HepG2 (cell line): ENCODE results near the gene HRH2. TPM values are rescaled to one million over a fixed set of nuclear protein-coding genes. Genes with fewer than 3 reads are reported as not detected.

Source experiments
- ATAC-seq: fragments of 200-7000 bp; cut with Tn5 transposase; 3 replicates; pipeline ENCODE4 v1.9.1; 2020; ENCODE audit warnings: mild to moderate bottlenecking, moderate library complexity
- BruUV-seq: library from RNA; stranded (reverse); fragments of 400-500 nt; replicated peaks from 2 replicates; lab custom pipeline; 2021; lab: Mats Ljungman, UMichigan
- CTCF ChIA-PET: fragments of 300-600 bp; formaldehyde crosslinking; extraction: SDS; loops from one replicate; lab custom pipeline; 2021; ENCODE audit warnings: low total read pairs, inconsistent platforms, low intra/inter-chr PET ratio; lab: Yijun Ruan, JAX
- POLR2A ChIA-PET: fragments of 350-600 bp; sonication (Branson Sonifier 250); formaldehyde crosslinking; loops from one replicate; lab custom pipeline; 2020; ENCODE audit warnings: antibody characterized with exemption, inconsistent platforms; lab: Yijun Ruan, JAX
- DNase-seq: peaks from one replicate; pipeline ENCODE4 v3.0.0-alpha.2; 2015; ENCODE audit warnings: low spot score
- FAIRE-seq: peaks from 3 replicates; lab custom pipeline; 2011; peaks lifted over from hg19 to GRCh38; lab: Jason Lieb, UNC
- H2AFZ ChIP-seq: one replicate; pipeline ENCODE4 v1.6.1; 2011; ENCODE audit warnings: low read length, inconsistent platforms
- H3K27ac ChIP-seq: fragments of 300-600 bp; 3 replicates; pipeline ENCODE4 v1.8.0; 2011; ENCODE audit warnings: mixed run types, mild to moderate bottlenecking, mixed read lengths, low read length, inconsistent platforms; ENCODE audit not compliant: insufficient read depth; ENCODE audit errors: extremely low read length
- H3K27me3 ChIP-seq, 2 experiments: fragments of 200-600 bp in 1 of 2; 2 replicates in 1 of 2; 3 replicates in 1 of 2; pipeline versions ENCODE4 v1.6.0 to v1.8.0; 2011; ENCODE audit warnings: low read length in 2 of 2, mild to moderate bottlenecking in 2 of 2, moderate library complexity in 2 of 2, inconsistent platforms in 1 of 2; ENCODE audit not compliant: insufficient read depth in 2 of 2, control insufficient read depth in 1 of 2
- H3K36me3 ChIP-seq, 2 experiments: fragments of 200-600 bp in 1 of 2; replicated peaks in 1 of 2; 2 replicates in 1 of 2; 3 replicates in 1 of 2; pipeline versions ENCODE4 v1.5.1 to v1.8.0; 2011; ENCODE audit warnings: low read length in 2 of 2, inconsistent platforms in 1 of 2; ENCODE audit not compliant: insufficient read depth in 2 of 2, control insufficient read depth in 1 of 2
- H3K4me1 ChIP-seq: 2 replicates; pipeline ENCODE4 v1.5.1; 2012; ENCODE audit warnings: low read length, inconsistent platforms; ENCODE audit not compliant: insufficient read depth
- H3K4me2 ChIP-seq: 2 replicates; pipeline ENCODE4 v1.6.0; 2011; ENCODE audit warnings: low read depth, low read length, inconsistent platforms
- H3K4me3 ChIP-seq, 3 experiments: fragments of 200-600 bp in 1 of 3; sonication (generic), shearing (Covaris generic) in 1 of 3; replicated peaks in 1 of 3; 2 replicates each; pipeline ENCODE4 v1.5.1; 2011 to 2016; ENCODE audit warnings: low read length in 3 of 3, inconsistent platforms in 2 of 3, low read depth in 2 of 3, mild to moderate bottlenecking in 2 of 3, control low read depth in 1 of 3, mixed read lengths in 1 of 3; ENCODE audit not compliant: insufficient read depth in 1 of 3
- H3K79me2 ChIP-seq: one replicate; pipeline ENCODE4 v1.6.1; 2011; ENCODE audit warnings: low read length, inconsistent platforms; ENCODE audit not compliant: insufficient read depth
- H3K9ac ChIP-seq: 2 replicates; pipeline ENCODE4 v1.6.0; 2011; ENCODE audit warnings: mild to moderate bottlenecking, low read depth, low read length, inconsistent platforms; ENCODE audit not compliant: insufficient read depth
- H3K9me3 ChIP-seq: 2 replicates; pipeline ENCODE4 v1.5.1; 2012; ENCODE audit warnings: mild to moderate bottlenecking, low read length
- H4K20me1 ChIP-seq: 2 replicates; pipeline ENCODE4 v1.6.0; 2011; ENCODE audit warnings: inconsistent platforms, mild to moderate bottlenecking, low read length, moderate library complexity; ENCODE audit not compliant: insufficient read depth
- ARNT2 ChIP-seq: sonication (generic); formaldehyde crosslinking; IDR thresholded peaks from 2 replicates; pipeline ENCODE4 v1.8.0; 2022; ENCODE audit warnings: mild to moderate bottlenecking, low read depth, missing genetic modification reagents, moderate library complexity
- MYNN ChIP-seq: sonication (generic); formaldehyde crosslinking; IDR thresholded peaks from 2 replicates; pipeline ENCODE4 v1.4.0; 2020; ENCODE audit warnings: mild to moderate bottlenecking, low read depth, missing genetic modification reagents
- NR2F2 ChIP-seq: IDR thresholded peaks from 2 replicates; pipeline ENCODE4 v1.6.1; 2012; ENCODE audit warnings: low read depth, inconsistent platforms, borderline replicate concordance
- SIN3B ChIP-seq: fragments of 150-350 bp; IDR thresholded peaks from 2 replicates; pipeline ENCODE4 v1.6.1; 2014; ENCODE audit warnings: low read length
- TBL1XR1 ChIP-seq: fragments of 150-350 bp; IDR thresholded peaks from 2 replicates; pipeline ENCODE4 v1.6.1; 2014; ENCODE audit warnings: borderline replicate concordance, low read length; ENCODE audit not compliant: partially characterized antibody
- THYN1 ChIP-seq: sonication (generic); formaldehyde crosslinking; IDR thresholded peaks from 2 replicates; pipeline ENCODE4 v1.8.1; 2023; ENCODE audit warnings: low read depth, mild to moderate bottlenecking, moderate library complexity, missing genetic modification reagents, borderline replicate concordance
- ZBTB3 ChIP-seq: sonication (generic); formaldehyde crosslinking; IDR thresholded peaks from 2 replicates; pipeline ENCODE4 v1.4.0; 2020; ENCODE audit warnings: low read depth, mild to moderate bottlenecking, moderate library complexity, missing genetic modification reagents, borderline replicate concordance
- ZKSCAN1 ChIP-seq: fragments of 150-350 bp; IDR thresholded peaks from 2 replicates; pipeline ENCODE4 v1.6.1; 2014; ENCODE audit warnings: low read length
- ZNF335 ChIP-seq: sonication (generic); formaldehyde crosslinking; IDR thresholded peaks from 2 replicates; pipeline ENCODE4 v1.4.0; 2020; ENCODE audit warnings: missing genetic modification reagents
- WGBS: methylation state at CpG from one replicate; pipeline ENCODE4 v1.1.6; 2017; ENCODE audit warnings: low lambda C conversion rate; 5-methylcytosine and 5-hydroxymethylcytosine counted together
- in situ Hi-C: cut with HindIII; loops from 2 replicates; pipeline ENCODE4 v1.10.0; 2017; ENCODE audit warnings: low pct_unique_long_range_greater_than_20kb; ENCODE audit not compliant: extremely low pct_ligation_motif_present
- intact Hi-C: fragments of 100-400 bp; cut with micrococcal nuclease; formaldehyde crosslinking; loops from one replicate; pipeline ENCODE4 v1.10.0; 2022; ENCODE audit not compliant: unreplicated experiment
- polyA plus RNA-seq, 8 experiments: library from polyadenylated mRNA; depleted of rRNA in 3 of 8; stranded (reverse) in 7 of 8; unstranded in 1 of 8; fragments of >200 nt; fragmentation: Illumina TruSeq in 4 of 8; extraction: Trizol in 4 of 8; gene quantifications; 2 replicates each; pipeline versions ENCODE4 v1.2.1 to v1.2.3, GENCODE V29; 2011 to 2016; ENCODE audit warnings: low read depth in 4 of 8, missing spikeins in 1 of 8, mixed read lengths in 1 of 8; ENCODE audit not compliant: insufficient read depth in 1 of 8
- total RNA-seq, 5 experiments: library from RNA; depleted of rRNA; stranded (reverse); fragments of >200 nt; fragmentation: Illumina TruSeq; extraction: Trizol; gene quantifications; 2 replicates each; pipeline ENCODE4 v1.2.3, GENCODE V29; 2016; ENCODE audit warnings: low read depth in 1 of 5
- TF ChIP-seq, protein P1 (sequence below): sonication (generic); formaldehyde crosslinking; IDR thresholded peaks from 2 replicates; pipeline ENCODE4 v1.5.1; 2020; ENCODE audit warnings: missing genetic modification reagents, mild to moderate bottlenecking, borderline replicate concordance
- TF ChIP-seq, protein P2 (sequence below): sonication (generic); formaldehyde crosslinking; IDR thresholded peaks from 2 replicates; pipeline ENCODE4 v1.4.0; 2020; ENCODE audit warnings: missing genetic modification reagents
- TF ChIP-seq, protein P3 (sequence below): sonication (generic); formaldehyde crosslinking; IDR thresholded peaks from 2 replicates; pipeline ENCODE4 v1.4.0; 2020; ENCODE audit warnings: missing genetic modification reagents, mild to moderate bottlenecking, borderline replicate concordance
- TF ChIP-seq, protein P4 (sequence below): sonication (generic); formaldehyde crosslinking; conservative IDR thresholded peaks from 2 replicates; pipeline ENCODE4 v1.4.0; 2020; ENCODE audit warnings: missing genetic modification reagents
- TF ChIP-seq, protein P5 (sequence below), 2 experiments: fragments of 450-650 bp in 1 of 2; sonication (generic) in 1 of 2; formaldehyde crosslinking; IDR thresholded peaks; 2 replicates each; pipeline versions ENCODE4 v1.5.0 to v1.8.0; 2020 to 2022; ENCODE audit warnings: mild to moderate bottlenecking in 1 of 2, missing genetic modification reagents in 1 of 2

The HRH2 gene
- total and polyA plus RNA-seq, 2 of the 13 experiments (the other 11 are each of a cell fraction or from before 2014, with no cell fraction given), result not detected

DNA sequence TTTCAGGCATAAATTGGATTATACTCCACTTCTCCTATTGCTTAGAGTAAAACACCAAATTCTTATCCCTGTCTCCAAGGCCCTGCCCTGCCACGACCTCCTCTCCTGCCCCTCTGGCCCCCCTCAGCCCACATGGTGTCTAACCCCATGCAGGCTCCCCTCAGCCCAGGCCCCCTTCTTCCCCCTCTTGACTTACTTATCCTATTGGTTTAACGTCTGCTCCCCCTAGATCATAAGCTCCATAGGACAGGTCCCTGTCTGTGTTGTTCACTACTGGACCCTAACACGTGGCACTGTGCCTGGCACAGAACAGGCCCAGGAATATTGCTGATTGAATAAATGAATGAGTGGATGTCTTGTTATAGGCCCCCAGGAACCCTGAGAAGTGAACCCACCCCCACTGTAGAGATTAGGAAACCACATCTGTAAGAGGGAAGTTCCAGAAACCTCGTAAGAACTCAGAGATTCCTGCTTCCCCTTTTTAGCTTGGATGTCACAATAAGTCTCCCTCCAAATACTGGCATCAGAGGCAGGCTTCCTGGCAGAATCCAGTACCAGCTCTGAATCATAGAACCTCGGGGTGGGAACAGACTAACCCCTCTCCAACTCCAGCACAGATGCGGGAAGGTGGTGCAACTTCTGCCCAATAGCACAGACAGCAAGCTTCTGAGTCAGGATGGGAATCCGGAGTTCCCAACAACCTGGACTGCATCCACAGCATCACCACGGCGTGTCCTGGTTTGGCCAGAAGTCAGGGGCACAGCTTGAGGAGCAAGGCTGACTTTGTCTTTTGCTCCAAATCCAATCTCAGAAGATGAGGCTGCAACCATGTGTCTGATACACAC, 31.5 kb downstream of the HRH2 start (continued):
- no peak for TF ChIP-seq ARNT2 (CRISPR knock-in tag)
- TF ChIP-seq, protein P1, sequence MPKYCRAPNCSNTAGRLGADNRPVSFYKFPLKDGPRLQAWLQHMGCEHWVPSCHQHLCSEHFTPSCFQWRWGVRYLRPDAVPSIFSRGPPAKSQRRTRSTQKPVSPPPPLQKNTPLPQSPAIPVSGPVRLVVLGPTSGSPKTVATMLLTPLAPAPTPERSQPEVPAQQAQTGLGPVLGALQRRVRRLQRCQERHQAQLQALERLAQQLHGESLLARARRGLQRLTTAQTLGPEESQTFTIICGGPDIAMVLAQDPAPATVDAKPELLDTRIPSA (CRISPR knock-in tag), result no peak
- TF ChIP-seq, protein P2, sequence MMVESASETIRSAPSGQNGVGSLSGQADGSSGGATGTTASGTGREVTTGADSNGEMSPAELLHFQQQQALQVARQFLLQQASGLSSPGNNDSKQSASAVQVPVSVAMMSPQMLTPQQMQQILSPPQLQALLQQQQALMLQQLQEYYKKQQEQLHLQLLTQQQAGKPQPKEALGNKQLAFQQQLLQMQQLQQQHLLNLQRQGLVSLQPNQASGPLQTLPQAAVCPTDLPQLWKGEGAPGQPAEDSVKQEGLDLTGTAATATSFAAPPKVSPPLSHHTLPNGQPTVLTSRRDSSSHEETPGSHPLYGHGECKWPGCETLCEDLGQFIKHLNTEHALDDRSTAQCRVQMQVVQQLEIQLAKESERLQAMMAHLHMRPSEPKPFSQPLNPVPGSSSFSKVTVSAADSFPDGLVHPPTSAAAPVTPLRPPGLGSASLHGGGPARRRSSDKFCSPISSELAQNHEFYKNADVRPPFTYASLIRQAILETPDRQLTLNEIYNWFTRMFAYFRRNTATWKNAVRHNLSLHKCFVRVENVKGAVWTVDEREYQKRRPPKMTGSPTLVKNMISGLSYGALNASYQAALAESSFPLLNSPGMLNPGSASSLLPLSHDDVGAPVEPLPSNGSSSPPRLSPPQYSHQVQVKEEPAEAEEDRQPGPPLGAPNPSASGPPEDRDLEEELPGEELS (CRISPR knock-in tag), result no peak

DNA sequence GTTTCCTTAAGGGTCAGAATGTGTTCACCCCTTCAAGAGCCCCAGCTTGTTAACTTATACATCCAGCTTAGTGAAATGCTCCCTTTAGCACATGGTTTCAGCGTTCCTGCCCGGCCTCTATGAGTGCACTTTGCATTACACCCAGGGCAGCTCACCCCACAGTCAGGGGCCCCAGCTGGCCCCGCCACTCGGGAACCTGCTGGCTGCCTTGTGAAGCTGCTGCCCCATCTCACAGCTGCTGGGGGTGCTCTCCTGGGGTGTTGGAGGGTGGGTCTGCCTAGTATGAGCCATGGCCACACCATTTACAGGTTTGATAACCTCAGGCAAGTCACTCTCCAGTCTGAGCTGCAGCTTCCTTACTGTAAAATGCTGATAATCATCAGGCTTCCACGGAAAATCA, 32.2 kb downstream of the HRH2 start:
- H3K4me2 ChIP-seq, result no peak overlapping the region
- ChIA-PET CTCF (no interaction called here), POLR2A (no interaction called here)
- H4K20me1 ChIP-seq, result no peaks in the 10 kb centered on the region
- intact Hi-C loops (no loop called here), in situ Hi-C loops (no loop called here)
- no peaks in the 10 kb centered on the region for H3K9me3 ChIP-seq
- H3K79me2 ChIP-seq, result no peaks in the 10 kb centered on the region
- no peak overlapping the region for H3K9ac ChIP-seq
- ATAC-seq (no peak), FAIRE-seq (no peak), DNase-seq (no peak)
- 12% methylated on average over 1 of the region's 5 CpGs for WGBS
- H3K4me1 ChIP-seq, result peaks cover 9% of the 10 kb centered on the region
- BruUV-seq, result no TSS peak
- peaks cover 1 to 14% of the 10 kb centered on the region in 2 experiments; a peak in 2 of 5 replicates for H3K27me3 ChIP-seq
- H2AFZ ChIP-seq, result no peak overlapping the region
- H3K4me3 ChIP-seq, result no peak overlapping the region
- no peaks in the 10 kb centered on the region for H3K36me3 ChIP-seq
- H3K27ac ChIP-seq, result no peak overlapping the region
- no peak for TF ChIP-seq SIN3B
- no peak for TF ChIP-seq ZKSCAN1
- TF ChIP-seq TBL1XR1, result no peak
- no peak for TF ChIP-seq THYN1 (CRISPR knock-in tag)
- TF ChIP-seq, protein P3, sequence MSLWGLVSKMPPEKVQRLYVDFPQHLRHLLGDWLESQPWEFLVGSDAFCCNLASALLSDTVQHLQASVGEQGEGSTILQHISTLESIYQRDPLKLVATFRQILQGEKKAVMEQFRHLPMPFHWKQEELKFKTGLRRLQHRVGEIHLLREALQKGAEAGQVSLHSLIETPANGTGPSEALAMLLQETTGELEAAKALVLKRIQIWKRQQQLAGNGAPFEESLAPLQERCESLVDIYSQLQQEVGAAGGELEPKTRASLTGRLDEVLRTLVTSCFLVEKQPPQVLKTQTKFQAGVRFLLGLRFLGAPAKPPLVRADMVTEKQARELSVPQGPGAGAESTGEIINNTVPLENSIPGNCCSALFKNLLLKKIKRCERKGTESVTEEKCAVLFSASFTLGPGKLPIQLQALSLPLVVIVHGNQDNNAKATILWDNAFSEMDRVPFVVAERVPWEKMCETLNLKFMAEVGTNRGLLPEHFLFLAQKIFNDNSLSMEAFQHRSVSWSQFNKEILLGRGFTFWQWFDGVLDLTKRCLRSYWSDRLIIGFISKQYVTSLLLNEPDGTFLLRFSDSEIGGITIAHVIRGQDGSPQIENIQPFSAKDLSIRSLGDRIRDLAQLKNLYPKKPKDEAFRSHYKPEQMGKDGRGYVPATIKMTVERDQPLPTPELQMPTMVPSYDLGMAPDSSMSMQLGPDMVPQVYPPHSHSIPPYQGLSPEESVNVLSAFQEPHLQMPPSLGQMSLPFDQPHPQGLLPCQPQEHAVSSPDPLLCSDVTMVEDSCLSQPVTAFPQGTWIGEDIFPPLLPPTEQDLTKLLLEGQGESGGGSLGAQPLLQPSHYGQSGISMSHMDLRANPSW (CRISPR knock-in tag), result no peak
- TF ChIP-seq ZBTB3, result no peak
- no peak for TF ChIP-seq NR2F2
- TF ChIP-seq ZNF335 (CRISPR knock-in tag), result no peak
- TF ChIP-seq, protein P4, sequence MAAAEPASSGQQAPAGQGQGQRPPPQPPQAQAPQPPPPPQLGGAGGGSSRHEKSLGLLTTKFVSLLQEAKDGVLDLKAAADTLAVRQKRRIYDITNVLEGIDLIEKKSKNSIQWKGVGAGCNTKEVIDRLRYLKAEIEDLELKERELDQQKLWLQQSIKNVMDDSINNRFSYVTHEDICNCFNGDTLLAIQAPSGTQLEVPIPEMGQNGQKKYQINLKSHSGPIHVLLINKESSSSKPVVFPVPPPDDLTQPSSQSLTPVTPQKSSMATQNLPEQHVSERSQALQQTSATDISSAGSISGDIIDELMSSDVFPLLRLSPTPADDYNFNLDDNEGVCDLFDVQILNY (CRISPR knock-in tag), result no peak
- TF ChIP-seq, protein P5, sequence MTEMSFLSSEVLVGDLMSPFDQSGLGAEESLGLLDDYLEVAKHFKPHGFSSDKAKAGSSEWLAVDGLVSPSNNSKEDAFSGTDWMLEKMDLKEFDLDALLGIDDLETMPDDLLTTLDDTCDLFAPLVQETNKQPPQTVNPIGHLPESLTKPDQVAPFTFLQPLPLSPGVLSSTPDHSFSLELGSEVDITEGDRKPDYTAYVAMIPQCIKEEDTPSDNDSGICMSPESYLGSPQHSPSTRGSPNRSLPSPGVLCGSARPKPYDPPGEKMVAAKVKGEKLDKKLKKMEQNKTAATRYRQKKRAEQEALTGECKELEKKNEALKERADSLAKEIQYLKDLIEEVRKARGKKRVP (CRISPR knock-in tag; IDR thresholded peaks at IDR 0.05), result no peak
- TF ChIP-seq MYNN (CRISPR knock-in tag), result no peak
